Smooth muscle cell (in vitro differentiated cells): ENCODE results near the gene HSFX3. TPM values are rescaled to one million over a fixed set of nuclear protein-coding genes. Genes with fewer than 3 reads are reported as not detected.

Source experiments
- DNase-seq: peaks from one replicate; lab custom pipeline; 2025; ENCODE audit not compliant: unreplicated experiment; lab: John Stamatoyannopoulos, UW
- H2AFZ ChIP-seq: fragments of 200-600 bp; sonication (generic); 2 replicates; pipeline ENCODE4 v1.6.0; 2016; ENCODE audit warnings: antibody characterized with exemption, low read depth, mild to moderate bottlenecking
- H3F3A ChIP-seq: fragments of 200-600 bp; sonication (generic); 2 replicates; pipeline ENCODE4 v1.6.0; 2017; ENCODE audit warnings: antibody characterized with exemption, low read depth
- H3K27ac ChIP-seq: fragments of 200-600 bp; sonication (generic); 2 replicates; pipeline ENCODE4 v1.5.1; 2016; ENCODE audit warnings: low read depth, mild to moderate bottlenecking
- H3K27me3 ChIP-seq: fragments of 200-600 bp; sonication (generic); 2 replicates; pipeline ENCODE4 v1.6.1; 2016; ENCODE audit warnings: low read depth, mild to moderate bottlenecking
- H3K36me3 ChIP-seq: fragments of 200-600 bp; sonication (generic); 2 replicates; pipeline ENCODE4 v1.5.1; 2016; ENCODE audit warnings: low read depth
- H3K4me1 ChIP-seq: fragments of 200-600 bp; sonication (generic); 2 replicates; pipeline ENCODE4 v1.5.1; 2016; ENCODE audit warnings: low read depth
- H3K4me2 ChIP-seq: fragments of 200-600 bp; sonication (generic); 2 replicates; pipeline ENCODE4 v1.6.0; 2016; ENCODE audit warnings: mild to moderate bottlenecking
- H3K4me3 ChIP-seq: fragments of 200-600 bp; sonication (generic); 2 replicates; pipeline ENCODE4 v1.5.1; 2016; ENCODE audit warnings: mild to moderate bottlenecking
- H3K79me2 ChIP-seq: fragments of 200-600 bp; sonication (generic); 2 replicates; pipeline ENCODE4 v1.6.0; 2016; ENCODE audit warnings: low read depth, mild to moderate bottlenecking
- H3K9ac ChIP-seq: fragments of 200-600 bp; sonication (generic); 2 replicates; pipeline ENCODE4 v1.6.0; 2016; ENCODE audit warnings: low read depth
- H3K9me3 ChIP-seq: fragments of 200-600 bp; sonication (generic); replicated peaks from 2 replicates; pipeline ENCODE4 v1.5.1; 2016; ENCODE audit warnings: low read depth
- H4K20me1 ChIP-seq: fragments of 200-600 bp; sonication (generic); 2 replicates; pipeline ENCODE4 v1.6.0; 2016; ENCODE audit warnings: low read depth
- CTCF ChIP-seq: fragments of 200-600 bp; sonication (generic); IDR thresholded peaks from 2 replicates; pipeline ENCODE4 v1.5.1; 2017; ENCODE audit warnings: borderline replicate concordance, mild to moderate bottlenecking, antibody characterized with exemption; ENCODE audit not compliant: insufficient read depth, poor library complexity, severe bottlenecking
- WGBS: methylation state at CpG from one replicate; pipeline ENCODE4 v1.1.7; 2016; ENCODE audit warnings: low lambda C conversion rate; 5-methylcytosine and 5-hydroxymethylcytosine counted together
- polyA plus RNA-seq: library from polyadenylated mRNA; unstranded; fragments of >200 nt; fragmentation: Nextera tagmentation; extraction: Ambion mirVana; gene quantifications from 2 replicates; pipeline ENCODE4 v1.2.1, GENCODE V29; 2016
- total RNA-seq: library from RNA; depleted of rRNA; stranded (reverse); fragments of >200 nt; gene quantifications from 2 replicates; pipeline ENCODE4 v1.2.3, GENCODE V29; 2014

Gene HSFX3
- total and polyA plus RNA-seq, 2 experiments from 2014 or later: not detected

GRCh38 chrX:149572743-149573142 is 23.0 kb upstream of the HSFX3 start:
- H3F3A ChIP-seq: no peaks in the 10 kb centered on the region
- peak overlapping the region; percentile 11 for H3K27ac ChIP-seq
- no peaks in the 10 kb centered on the region for H3K9me3 ChIP-seq
- no peaks in the 10 kb centered on the region for H3K36me3 ChIP-seq
- no peak overlapping the region for H2AFZ ChIP-seq
- H3K4me2 ChIP-seq: no peak overlapping the region
- no peak overlapping the region for H3K4me3 ChIP-seq
- no peak overlapping the region for H3K9ac ChIP-seq
- no peaks in the 10 kb centered on the region for H3K79me2 ChIP-seq
- 21% methylated on average over 1 of the region's 1 CpG for WGBS
- DNase-seq: no peak
- no peaks in the 10 kb centered on the region for H3K4me1 ChIP-seq
- TF ChIP-seq CTCF: no peak
- H3K27me3 ChIP-seq: no peaks in the 10 kb centered on the region
- no peaks in the 10 kb centered on the region for H4K20me1 ChIP-seq

- Histone ChIP-seq H3K79me2 (no peaks in the 10 kb centered on the region), H2AFZ (no peak overlapping the region), H3K4me2 (no peak overlapping the region), H3K27me3 (no peaks in the 10 kb centered on the region), H3K36me3 (no peaks in the 10 kb centered on the region), H3K4me3 (no peak overlapping the region), H3K9ac (no peak overlapping the region), H3K9me3 (no peaks in the 10 kb centered on the region), H3K27ac (no peak overlapping the region), H4K20me1 (no peaks in the 10 kb centered on the region), H3F3A (no peaks in the 10 kb centered on the region), H3K4me1 (no peaks in the 10 kb centered on the region)
- no peak for DNase-seq
- no peak for TF ChIP-seq CTCF
- WGBS: 62% methylated on average over 7 of the region's 7 CpGs
Measured at GRCh38 chrX:149571770-149572169, 22.0 kb upstream of the HSFX3 start.

- Histone ChIP-seq H3K4me3 (no peak overlapping the region), H3K9me3 (no peaks in the 10 kb centered on the region), H4K20me1 (no peaks in the 10 kb centered on the region), H3K27me3 (no peaks in the 10 kb centered on the region), H3K9ac (no peak overlapping the region), H3K79me2 (no peaks in the 10 kb centered on the region), H2AFZ (no peak overlapping the region), H3K36me3 (no peaks in the 10 kb centered on the region), H3K27ac (peak overlapping the region; percentile 71), H3K4me1 (no peaks in the 10 kb centered on the region), H3F3A (no peaks in the 10 kb centered on the region), H3K4me2 (no peak overlapping the region)
- TF ChIP-seq CTCF: no peak
- 39% methylated on average over 6 of the region's 6 CpGs for WGBS
- no peak for DNase-seq
Measured at GRCh38 chrX:149570668-149571067, 20.9 kb upstream of the HSFX3 start.

- Histone ChIP-seq H3K9me3 (no peaks in the 10 kb centered on the region), H3K27me3 (no peaks in the 10 kb centered on the region), H3F3A (no peaks in the 10 kb centered on the region), H3K4me3 (no peak overlapping the region), H4K20me1 (no peaks in the 10 kb centered on the region), H3K27ac (no peak overlapping the region), H3K9ac (no peak overlapping the region), H3K4me2 (no peak overlapping the region), H2AFZ (no peak overlapping the region), H3K36me3 (no peaks in the 10 kb centered on the region), H3K79me2 (no peaks in the 10 kb centered on the region), H3K4me1 (no peaks in the 10 kb centered on the region)
- no peak for TF ChIP-seq CTCF
- WGBS: 60% methylated on average over 2 of the region's 2 CpGs
- no peak for DNase-seq
Measured at GRCh38 chrX:149569770-149570169, 20.0 kb upstream of the HSFX3 start.
